Endothelial cell of umbilical vein (primary cell): Measurements from ENCODE around the gene TEK. TPM values are rescaled to one million over a fixed set of nuclear protein-coding genes. Genes with fewer than 3 reads are reported as not detected.

Source experiments
- BruUV-seq: library from RNA; stranded (reverse); fragments of 400-500 nt; replicated peaks from 2 replicates; lab custom pipeline; 2021; lab: Mats Ljungman, UMichigan
- CTCF ChIA-PET: fragments of 300-600, 350-600 bp; sonication (Branson Sonifier 250); formaldehyde crosslinking; loops from one replicate; lab custom pipeline; 2021; ENCODE audit warnings: antibody characterized with exemption, inconsistent platforms; lab: Charles Lee
- POLR2A ChIA-PET: fragments of 300-600, 350-600 bp; sonication (Branson Sonifier 250); formaldehyde crosslinking; loops from one replicate; lab custom pipeline; 2021; ENCODE audit warnings: antibody characterized with exemption, inconsistent platforms; lab: Charles Lee
- DNase-seq: peaks from one replicate; pipeline ENCODE4 v3.0.0-alpha.2; 2011; ENCODE audit warnings: low read depth, low spot score
- FAIRE-seq: peaks from 2 replicates; lab custom pipeline; 2011; peaks lifted over from hg19 to GRCh38; lab: Jason Lieb, UNC
- H2AFZ ChIP-seq: 2 replicates; pipeline ENCODE4 v1.6.0; 2012; ENCODE audit warnings: low read depth, low read length, control low read depth, inconsistent platforms
- H3K27ac ChIP-seq: 2 replicates; pipeline ENCODE4 v1.5.1; 2011; ENCODE audit warnings: low read depth, mild to moderate bottlenecking, control low read depth, low read length, moderate library complexity; ENCODE audit not compliant: insufficient read depth
- H3K27me3 ChIP-seq, 2 experiments: 2 replicates each; pipeline versions ENCODE4 v1.6.0 to v1.6.1; 2011; ENCODE audit warnings: low read length in 2 of 2, mixed read lengths in 1 of 2; ENCODE audit not compliant: control insufficient read depth in 2 of 2, insufficient read depth in 2 of 2
- H3K36me3 ChIP-seq, 2 experiments: 2 replicates in 1 of 2; 3 replicates in 1 of 2; pipeline ENCODE4 v1.5.1; 2011; ENCODE audit warnings: low read length in 2 of 2, mild to moderate bottlenecking in 1 of 2, moderate library complexity in 1 of 2; ENCODE audit not compliant: control insufficient read depth in 2 of 2, insufficient read depth in 2 of 2; ENCODE audit errors: extremely low read depth in 1 of 2
- H3K4me1 ChIP-seq: 3 replicates; pipeline ENCODE4 v1.5.1; 2011; ENCODE audit warnings: mild to moderate bottlenecking, low read length; ENCODE audit not compliant: control insufficient read depth, insufficient read depth; ENCODE audit errors: extremely low read depth
- H3K4me2 ChIP-seq: 2 replicates; pipeline ENCODE4 v1.6.1; 2011; ENCODE audit warnings: low read length, control low read depth, mixed read lengths; ENCODE audit not compliant: insufficient read depth
- H3K4me3 ChIP-seq, 3 experiments: fragments of 200-600 bp in 1 of 3; sonication (generic), shearing (Covaris generic) in 1 of 3; replicated peaks in 1 of 3; 2 replicates each; pipeline ENCODE4 v1.5.1; 2011 to 2016; ENCODE audit warnings: control low read depth in 3 of 3, low read length in 3 of 3, mild to moderate bottlenecking in 2 of 3, inconsistent platforms in 1 of 3, low read depth in 1 of 3, moderate library complexity in 1 of 3; ENCODE audit not compliant: insufficient read depth in 1 of 3
- H3K79me2 ChIP-seq: 2 replicates; pipeline ENCODE4 v1.6.0; 2012; ENCODE audit warnings: low read length, inconsistent platforms; ENCODE audit not compliant: control insufficient read depth, insufficient read depth
- H3K9ac ChIP-seq: replicated peaks from 2 replicates; pipeline ENCODE3; 2011; ENCODE audit warnings: low read length, control low read depth; ENCODE audit not compliant: insufficient read depth; ENCODE audit errors: extremely low read depth
- H3K9me1 ChIP-seq: replicated peaks from 3 replicates; pipeline ENCODE4 v1.6.0; 2011; ENCODE audit warnings: mild to moderate bottlenecking, low read length; ENCODE audit not compliant: control insufficient read depth, insufficient read depth; ENCODE audit errors: extremely low read depth
- H3K9me3 ChIP-seq: replicated peaks from 2 replicates; pipeline ENCODE4 v1.5.1; 2012; ENCODE audit warnings: low read length, inconsistent platforms; ENCODE audit not compliant: control insufficient read depth, insufficient read depth
- H4K20me1 ChIP-seq: replicated peaks from 2 replicates; pipeline ENCODE3; 2011; ENCODE audit warnings: mild to moderate bottlenecking, low read length; ENCODE audit not compliant: control insufficient read depth, insufficient read depth; ENCODE audit errors: extremely low read depth
- CTCF ChIP-seq, 2 donors: IDR thresholded peaks; 1 replicate in 1 of 2; 2 replicates in 1 of 2; pipeline ENCODE4 v1.5.1; 2011; ENCODE audit warnings: low read length in 2 of 2, mild to moderate bottlenecking in 2 of 2, moderate library complexity in 2 of 2, control low read depth in 1 of 2, inconsistent platforms in 1 of 2, low read depth in 1 of 2; ENCODE audit not compliant: insufficient read depth in 1 of 2; ENCODE audit errors: extremely low read depth in 1 of 2
- EZH2 ChIP-seq: IDR thresholded peaks from 2 replicates; pipeline ENCODE4 v1.6.1; 2012; ENCODE audit warnings: borderline replicate concordance, low read depth, mild to moderate bottlenecking, moderate library complexity, low read length, inconsistent platforms; ENCODE audit not compliant: severe bottlenecking
- FOS ChIP-seq: IDR thresholded peaks from 2 replicates; pipeline ENCODE4 v1.6.1; 2011; ENCODE audit warnings: mild to moderate bottlenecking, low read length, moderate library complexity, borderline replicate concordance; ENCODE audit not compliant: insufficient read depth
- GATA2 ChIP-seq: IDR thresholded peaks from 2 replicates; pipeline ENCODE4 v1.7.0; 2011; ENCODE audit warnings: low read depth, mild to moderate bottlenecking, moderate library complexity, mixed read lengths, low read length; ENCODE audit not compliant: insufficient read length, insufficient read depth
- JUN ChIP-seq: IDR thresholded peaks from 2 replicates; pipeline ENCODE4 v1.6.1; 2011; ENCODE audit warnings: borderline replicate concordance, low read depth; ENCODE audit not compliant: insufficient read length, insufficient read depth
- MAX ChIP-seq: IDR thresholded peaks from 2 replicates; pipeline ENCODE4 v1.6.1; 2011; ENCODE audit not compliant: insufficient read depth, insufficient read length
- MYC ChIP-seq: IDR thresholded peaks from one replicate; pipeline ENCODE4 v1.6.1; 2011; ENCODE audit warnings: mild to moderate bottlenecking, low read depth, low read length
- POLR2A ChIP-seq: IDR thresholded peaks from 2 replicates; pipeline ENCODE4 v1.6.1; 2012; ENCODE audit warnings: low read depth, mild to moderate bottlenecking, control low read depth, low read length
- POLR2AphosphoS5 ChIP-seq: IDR thresholded peaks from 2 replicates; pipeline ENCODE4 v1.6.1; 2012; ENCODE audit warnings: low read depth, mild to moderate bottlenecking, control low read depth, low read length, moderate library complexity; ENCODE audit not compliant: insufficient read depth
- dilution Hi-C: fragments of 300-500 bp; cut with MboI; formaldehyde crosslinking; loops from one replicate; pipeline ENCODE4 v1.15.0; 2019; ENCODE audit warnings: low sequenced_read_pairs; ENCODE audit not compliant: extremely low pct_ligation_motif_present
- intact Hi-C: fragments of 100-400 bp; cut with micrococcal nuclease; formaldehyde crosslinking; loops from one replicate; pipeline ENCODE4 v1.10.0; 2022
- polyA plus RNA-seq, 4 experiments: library from polyadenylated mRNA; depleted of rRNA in 3 of 4; stranded (reverse) in 3 of 4; unstranded in 1 of 4; fragments of >200 nt; gene quantifications; 2 replicates each; pipeline versions ENCODE4 v1.2.1 to v1.2.3, GENCODE V29; 2011 to 2012; ENCODE audit warnings: missing spikeins in 1 of 4
- total RNA-seq: library from RNA; stranded (reverse); gene quantifications from 2 replicates; pipeline ENCODE4 v1.2.3, GENCODE V29; 2021

The TEK gene
- total and polyA plus RNA-seq, 2 donors (not counting 3 experiments of a cell fraction or from before 2014, with no cell fraction given): 26.9 to 44.1 TPM

GRCh38 chr9:27118916-27119315, 9.9 kb downstream of the TEK start:
- peak overlapping the region; percentile 32 for H2AFZ ChIP-seq
- POLR2A ChIA-PET: interaction anchor here (1.1 kb wide), 1 partner anchor 10 kb away, joined by 3 read pairs; the partner anchor contains the start of gene TEK
- H3K9ac ChIP-seq: peak overlapping the region; percentile 74
- TF ChIP-seq EZH2 (no peak), GATA2 (no peak), FOS (peak; percentile 86), CTCF (IDR thresholded peaks at IDR 0.05; ENCODE audit: extremely low read depth in 1 of 2, insufficient read depth in 1 of 2, low read depth in 1 of 2, low read length in 2 of 2) (no peak), POLR2A (no peak), MAX (no peak), POLR2AphosphoS5 (peak; percentile 37), MYC (no peak), JUN (peak; percentile 8)
- intact Hi-C loops: loop anchor here (1.0 to 5.0 kb wide), 4 partner anchors 66 to 227 kb away; partner anchors contain the start of genes CAAP1 and PLAA
- no peaks in the 10 kb centered on the region for H3K9me3 ChIP-seq
- CTCF ChIA-PET: interaction anchor here (0.5 to 2.3 kb wide), 5 partner anchors 24 to 86 kb away, joined by 3 to 11 read pairs (median 3); no protein-coding TSS in a partner anchor
- peak overlapping the region in 1 of 3 experiments; percentile 7 for H3K4me3 ChIP-seq
- dilution Hi-C loops: no loop called here
- peak overlapping the region; percentile 95 for H3K27ac ChIP-seq
- H3K36me3 ChIP-seq: no peaks in the 10 kb centered on the region
- DNase-seq (peak; percentile 72), FAIRE-seq (peak; percentile 90)
- no peaks in the 10 kb centered on the region for H3K9me1 ChIP-seq
- H3K27me3 ChIP-seq: no peaks in the 10 kb centered on the region
- BruUV-seq: no TSS peak
- peak overlapping the region; percentile 67 for H3K4me2 ChIP-seq
- peaks cover 44% of the 10 kb centered on the region for H3K79me2 ChIP-seq
- no peaks in the 10 kb centered on the region for H4K20me1 ChIP-seq
- peaks cover 32% of the 10 kb centered on the region for H3K4me1 ChIP-seq
